H1 (cell line): Measurements from ENCODE around the gene C10orf120. TPM values are rescaled to one million over a fixed set of nuclear protein-coding genes. Genes with fewer than 3 reads are reported as not detected.

Source experiments
- BACH1 ChIP-seq: IDR thresholded peaks from 2 replicates; pipeline ENCODE4 v1.6.1; 2012; ENCODE audit warnings: low read length, improper control_type of control experiment
- SUZ12 ChIP-seq: fragments of 200-600 bp; sonication (generic); IDR thresholded peaks from 2 replicates; pipeline ENCODE4 v1.6.1; 2012; ENCODE audit warnings: mild to moderate bottlenecking, inconsistent platforms, low read length, moderate library complexity, mixed read lengths
- polyA plus RNA-seq, 7 experiments: library from polyadenylated mRNA; depleted of rRNA in 3 of 7; stranded (reverse) in 5 of 7; unstranded in 2 of 7; fragments of >200 nt in 5 of 7; fragments of 200-250 nt in 2 of 7; gene quantifications; 1 replicate in 5 of 7; 2 replicates in 1 of 7; 4 replicates in 1 of 7; pipeline versions ENCODE4 v1.2.1 to v1.2.3, GENCODE V29; 2011 to 2013; ENCODE audit warnings: missing spikeins in 2 of 7, mixed read lengths in 2 of 7
- total RNA-seq: library from RNA; stranded (reverse); fragmentation: NEBNext Ultra II Directional; extraction: Animal tissue kit (Norgen Biotek cat#: 25700); gene quantifications from 2 replicates; pipeline ENCODE4 v1.2.1, GENCODE V29; 2021

Gene C10orf120
- total and polyA plus RNA-seq, 2 of the 8 experiments (the other 6 are each of a cell fraction or from before 2014, with no cell fraction given), result not detected

DNA sequence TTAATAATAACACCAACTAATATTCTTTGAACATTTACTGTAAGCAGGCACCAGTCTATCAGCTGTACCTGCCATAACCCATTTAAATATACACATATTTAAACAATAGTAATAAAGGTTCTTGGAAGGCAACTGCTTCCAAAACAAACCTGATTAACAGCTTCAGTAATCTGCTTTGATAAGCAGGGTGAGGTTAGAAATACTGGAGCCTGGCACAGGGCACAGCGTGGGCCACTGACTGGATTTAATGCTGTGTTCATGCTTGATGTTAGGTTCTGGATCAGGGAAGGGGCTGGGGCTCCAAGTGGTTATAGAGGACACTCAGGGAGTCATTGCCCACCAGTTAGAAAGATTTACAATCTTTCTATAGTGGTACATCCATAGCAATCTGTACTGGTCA is 10.9 kb upstream of the C10orf120 start (continued):
- TF ChIP-seq BACH1 (no peak), SUZ12 (no peak)
